T-helper 1 cell treated with Interleukin-12 subunit alpha and Interleukin-12 subunit beta and Interleukin-4 antibody, amounts not matched to agents 30 ng/mL and 1 ng/mL, for 36 hours (primary cell): ENCODE data around the gene CD300LG. TPM values are rescaled to one million over a fixed set of nuclear protein-coding genes. Genes with fewer than 3 reads are reported as not detected.

Experiments used
- intact Hi-C: fragments of 100-400 bp; cut with micrococcal nuclease; formaldehyde crosslinking; loops from one replicate; pipeline ENCODE4 v1.15.1; 2024
- total RNA-seq: library from RNA; stranded (reverse); gene quantifications from 2 replicates; pipeline ENCODE4 v1.2.3, GENCODE V29; 2022

The CD300LG gene
- total RNA-seq, 1 donor from 2014 or later: not detected

- intact Hi-C loops: no loop called here
Measured at GRCh38 chr17:43901861-43902589, 55.0 kb downstream of the CD300LG start.

- intact Hi-C loops: no loop called here
Measured at GRCh38 chr17:43905400-43905984, 58.5 kb downstream of the CD300LG start.

GRCh38 chr17:43905985-43906852, 59.2 kb downstream of the CD300LG start:
- intact Hi-C loops: no loop called here

- intact Hi-C loops: no loop called here
Measured at GRCh38 chr17:43906951-43907424, 60.0 kb downstream of the CD300LG start.

GRCh38 chr17:43907425-43907981, 60.5 kb downstream of the CD300LG start, which contains the start of gene MPP2:
MPP2 (minus strand) TSS chr17:43907536; CDS start chr17:43904460, 3,076 bp downstream.
- intact Hi-C loops: no loop called here

GRCh38 chr17:43907998-43908721, 61.2 kb downstream of the CD300LG start:
- intact Hi-C loops: no loop called here

GRCh38 chr17:43909537-43910231, 62.7 kb downstream of the CD300LG start:
- intact Hi-C loops: loop anchor here (1.0 kb wide), 2 partner anchors 86 to 132 kb away; no protein-coding TSS in a partner anchor

- intact Hi-C loops: no loop called here
Measured at GRCh38 chr17:43911904-43912303, 64.9 kb downstream of the CD300LG start.

GRCh38 chr17:43912635-43913304, 65.8 kb downstream of the CD300LG start:
- intact Hi-C loops: no loop called here

Other genes starting within 250 kb of the CD300LG start
- gene MEOX1, start 185.3 kb upstream of the CD300LG start, total RNA-seq: 0.47 and 0.49 TPM in 2 replicates
- gene SOST, start 88.4 kb upstream of the CD300LG start, total RNA-seq: not detected in 2 replicates
- gene DUSP3, start 68.2 kb upstream of the CD300LG start, total RNA-seq: 4.6 and 5.2 TPM in 2 replicates
- not detected in 2 replicates for gene CFAP97D1, start 66.7 kb upstream of the CD300LG start, total RNA-seq
- not detected in 2 replicates for gene MPP3, start 14.0 kb upstream of the CD300LG start, total RNA-seq
- 0.86 and 1.2 TPM in 2 replicates for gene MPP2, start 60.4 kb downstream of the CD300LG start, total RNA-seq
- gene PPY, start 95.3 kb downstream of the CD300LG start, total RNA-seq: not detected in 2 replicates
- not detected in 2 replicates for gene PYY, start 106.8 kb downstream of the CD300LG start, total RNA-seq
- gene NAGS, start 157.4 kb downstream of the CD300LG start, total RNA-seq: 0.51 and 0.68 TPM in 2 replicates
- 31.8 and 33.6 TPM in 2 replicates for gene TMEM101, start 167.8 kb downstream of the CD300LG start, total RNA-seq
- gene LSM12, start 219.5 kb downstream of the CD300LG start, total RNA-seq: 65.9 and 66.4 TPM in 2 replicates
- gene G6PC3, start 223.6 kb downstream of the CD300LG start, total RNA-seq: 20.2 and 23.4 TPM in 2 replicates